ENCODE data around the gene ZNF225.
"Not testable (repeated sequence)": the region's sequence is repeated elsewhere in the genome, so short reads cannot be mapped to it uniquely, and the experiment has no call there.

The ZNF225 gene

GRCh38 chr19:44113138-44113783 is at the start of gene ZNF225:
TSS of gene ZNF225 (plus strand) at chr19:44113399. CDS start at chr19:44115828, 2,429 bp downstream.
- DNase-seq = peak; percentile 95

DNA sequence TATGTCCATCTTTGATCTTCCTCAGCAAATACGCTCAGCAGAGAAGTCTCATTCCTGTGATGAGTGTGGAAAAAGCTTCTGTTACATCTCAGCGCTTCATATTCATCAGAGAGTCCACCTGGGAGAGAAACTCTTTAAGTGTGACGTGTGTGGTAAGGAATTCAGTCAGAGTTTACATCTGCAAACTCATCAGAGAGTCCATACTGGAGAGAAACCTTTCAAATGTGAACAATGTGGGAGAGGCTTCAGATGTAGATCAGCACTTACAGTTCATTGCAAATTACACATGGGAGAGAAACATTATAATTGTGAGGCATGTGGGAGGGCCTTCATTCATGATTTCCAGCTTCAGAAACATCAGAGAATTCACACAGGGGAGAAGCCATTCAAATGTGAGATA is 46.9 kb upstream of the ZNF225 start:
- DNase-seq = no peak

GRCh38 chr19:44069415-44069814 is 43.8 kb upstream of the ZNF225 start:
- no peak for DNase-seq

DNA sequence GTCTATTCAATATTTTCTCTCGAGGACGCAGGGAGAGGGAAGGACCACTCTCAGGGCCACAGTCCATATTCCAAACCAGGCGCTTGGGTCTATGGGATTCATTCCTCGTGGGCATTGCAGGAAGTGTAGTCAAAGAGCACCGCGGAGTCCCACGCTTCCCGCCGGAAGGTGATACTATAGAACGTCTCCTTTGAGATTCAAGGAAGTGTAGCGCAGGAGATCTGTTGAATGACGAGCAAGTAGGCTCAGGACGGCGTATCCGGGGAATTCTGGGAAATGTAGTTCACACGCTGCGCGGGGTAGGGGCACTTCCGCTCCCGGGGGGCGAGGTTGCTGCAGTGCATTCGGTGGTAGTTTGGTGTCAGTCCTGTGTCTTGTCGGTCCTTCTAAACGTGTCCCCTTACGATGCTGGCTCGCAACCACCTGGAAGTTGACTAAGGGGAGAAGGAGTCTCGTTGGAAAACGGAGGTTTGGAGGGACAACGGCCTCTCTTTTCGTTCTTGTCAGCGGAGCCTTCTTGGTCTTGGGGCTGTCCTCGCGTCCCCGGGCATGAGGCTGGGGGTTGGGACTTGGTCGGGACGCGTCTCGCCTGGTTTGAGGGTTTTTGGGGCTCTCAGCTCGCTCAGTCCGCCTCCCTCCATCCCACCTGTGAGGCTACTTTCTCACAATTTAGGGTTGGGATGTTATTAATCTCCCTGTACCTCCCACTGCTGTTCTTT is 41.2 kb upstream of the ZNF225 start, which contains the start of gene ZNF284:
TSS of gene ZNF284 (plus strand) at position 336 of the 719 bp plus-strand sequence. CDS start 4,231 bp downstream, outside the sequence.
- peak; percentile 87 for DNase-seq

- no peak for DNase-seq
Measured at GRCh38 chr19:44072543-44073401, 40.4 kb upstream of the ZNF225 start.

DNA sequence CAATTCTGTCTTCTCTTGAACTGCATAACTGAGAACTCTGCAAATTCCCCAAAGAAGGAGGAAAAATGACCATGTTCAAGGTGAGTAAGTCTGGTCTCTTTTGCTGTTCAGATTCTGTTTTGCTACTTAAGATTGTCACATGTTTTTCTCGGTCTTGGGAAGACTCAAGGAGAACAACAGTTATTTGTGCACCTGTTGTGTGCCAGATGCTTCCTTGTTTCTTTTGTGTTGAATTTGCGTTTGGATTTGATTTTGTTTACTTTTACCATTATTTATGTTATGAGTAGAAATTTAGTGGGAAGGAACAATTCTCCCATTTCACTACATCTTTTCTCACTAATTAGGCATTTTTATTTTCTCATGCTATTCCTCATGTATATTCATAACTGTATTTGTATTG is 36.9 kb upstream of the ZNF225 start:
- no peak for DNase-seq

DNA sequence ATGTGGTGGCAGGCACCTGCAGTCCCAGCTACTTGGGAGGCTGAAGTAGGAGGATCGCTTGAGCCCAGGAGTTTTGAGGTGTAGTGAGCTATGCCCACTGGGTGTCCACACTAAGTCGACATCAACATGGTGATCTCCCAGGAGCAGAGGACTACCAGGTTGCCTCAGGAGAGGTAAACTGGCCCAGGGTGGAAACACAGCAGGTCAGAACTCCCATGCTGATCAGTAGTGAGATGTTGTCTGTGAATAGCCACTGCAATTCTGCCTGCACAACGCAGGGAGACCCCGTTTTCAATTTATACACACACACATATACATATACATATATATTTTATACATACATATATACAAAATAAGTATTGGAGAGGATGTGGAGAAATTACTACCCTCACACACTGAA is 21.1 kb upstream of the ZNF225 start:
- DNase-seq = no peak

GRCh38 chr19:44093931-44094765 is 19.1 kb upstream of the ZNF225 start, which contains the start of gene ZNF224:
TSS of gene ZNF224 (plus strand) at chr19:44094361. CDS start at chr19:44097874, 3,513 bp downstream.
- DNase-seq = peak; percentile 87

DNA sequence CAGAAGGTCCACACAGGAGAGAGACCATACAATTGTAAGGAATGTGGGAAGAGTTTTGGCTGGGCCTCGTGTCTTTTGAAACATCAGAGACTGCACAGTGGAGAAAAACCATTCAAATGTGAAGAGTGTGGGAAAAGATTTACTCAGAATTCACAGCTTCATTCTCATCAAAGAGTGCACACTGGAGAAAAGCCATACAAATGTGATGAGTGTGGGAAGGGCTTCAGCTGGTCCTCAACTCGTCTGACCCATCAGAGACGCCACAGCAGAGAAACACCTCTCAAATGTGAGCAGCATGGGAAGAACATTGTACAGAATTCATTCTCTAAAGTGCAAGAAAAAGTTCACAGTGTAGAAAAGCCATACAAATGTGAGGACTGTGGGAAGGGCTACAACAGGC is 5.4 kb upstream of the ZNF225 start:
- no peak for DNase-seq

DNA sequence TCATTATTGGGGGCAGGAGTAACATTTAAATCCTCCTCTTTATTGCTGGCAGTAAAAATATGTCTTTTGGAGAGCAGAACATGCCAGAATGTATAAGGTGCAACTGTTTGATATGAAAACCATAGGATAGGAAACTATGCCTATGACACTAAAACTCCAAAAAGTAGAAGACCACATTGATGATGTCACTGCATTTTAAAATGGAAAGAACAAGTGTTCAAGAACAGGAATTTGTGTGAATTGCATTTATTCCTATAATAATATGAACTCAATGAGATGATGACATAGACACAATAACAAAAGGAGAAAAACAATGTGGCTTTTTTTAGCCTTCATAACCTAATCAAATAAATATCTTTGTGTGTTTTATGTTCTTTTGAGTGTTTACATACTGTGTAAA is 3.7 kb upstream of the ZNF225 start:
- DNase-seq = no peak

DNA sequence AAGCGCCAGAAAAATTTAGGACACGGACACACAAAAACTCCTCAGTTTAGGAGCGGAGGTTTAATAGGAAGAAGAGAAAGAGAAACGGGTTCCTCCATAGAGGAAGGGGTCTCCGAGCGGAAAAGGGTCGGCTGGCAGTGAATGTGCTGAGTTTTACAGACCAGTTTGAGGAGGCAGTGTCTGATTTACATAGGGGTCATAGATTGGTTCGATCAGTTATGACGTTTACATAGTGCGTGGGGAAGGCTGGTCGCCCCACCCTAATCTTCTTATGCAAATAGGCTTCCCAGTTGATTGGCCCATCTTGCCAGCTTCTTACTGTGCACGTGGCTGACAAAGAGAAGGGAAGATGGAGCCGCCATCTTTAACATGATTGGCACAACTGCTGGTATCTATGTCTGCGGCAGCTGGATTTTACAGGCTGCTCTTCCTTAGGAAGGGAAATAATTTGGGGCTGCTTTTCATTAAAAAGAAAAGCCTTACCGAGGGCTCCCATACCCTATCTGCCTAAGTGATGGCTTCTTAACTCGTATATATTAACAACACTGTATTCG is 1.2 kb upstream of the ZNF225 start:
- DNase-seq = peak; percentile 62

DNA sequence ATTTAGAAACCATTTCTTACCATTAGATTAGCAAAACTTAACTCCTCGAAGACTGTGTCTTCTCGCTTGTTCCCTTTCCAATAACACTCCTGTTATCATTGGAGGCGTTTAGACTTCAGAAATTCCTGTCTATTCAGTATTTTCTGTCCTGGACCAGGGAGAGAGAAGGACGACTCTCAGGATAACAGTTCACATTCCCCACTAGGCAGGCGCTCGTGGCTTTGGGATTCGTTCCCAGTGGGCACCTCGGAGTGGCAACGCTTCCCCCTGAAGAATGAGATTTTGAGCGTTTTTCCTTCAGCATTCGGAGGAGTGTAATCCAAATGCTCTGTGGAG is 429 bp upstream of the ZNF225 start:
- DNase-seq = no peak

DNA sequence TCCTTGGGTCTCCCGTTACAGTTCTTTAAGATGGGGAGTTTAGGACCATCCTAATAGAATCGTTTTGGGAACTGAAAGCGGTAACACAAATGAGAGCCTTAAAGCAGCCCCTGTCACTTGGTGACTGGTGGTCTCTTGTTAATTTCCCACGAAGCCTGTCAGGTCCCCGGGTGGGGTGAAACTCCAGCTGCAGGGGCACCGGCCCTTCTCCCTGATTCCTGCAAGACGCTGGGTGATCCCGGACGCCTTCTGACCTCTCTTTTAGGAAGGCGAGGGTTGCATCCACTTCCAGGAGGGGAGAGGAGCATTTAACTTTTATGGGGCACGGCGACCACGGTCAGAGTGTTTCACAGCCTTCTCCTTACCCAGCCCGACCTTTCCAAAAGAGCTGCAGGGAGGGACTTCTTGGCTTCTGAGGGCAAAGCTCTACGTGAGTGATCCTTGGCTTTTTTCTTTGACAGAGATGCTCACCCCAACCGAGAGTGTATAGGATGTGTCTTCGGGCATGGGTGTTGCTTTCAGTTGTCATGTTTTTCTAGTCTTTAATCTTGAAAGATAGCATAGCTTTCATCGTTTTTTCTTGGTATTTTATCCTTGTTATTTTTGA is 688 bp downstream of the ZNF225 start:
- no peak for DNase-seq

DNA sequence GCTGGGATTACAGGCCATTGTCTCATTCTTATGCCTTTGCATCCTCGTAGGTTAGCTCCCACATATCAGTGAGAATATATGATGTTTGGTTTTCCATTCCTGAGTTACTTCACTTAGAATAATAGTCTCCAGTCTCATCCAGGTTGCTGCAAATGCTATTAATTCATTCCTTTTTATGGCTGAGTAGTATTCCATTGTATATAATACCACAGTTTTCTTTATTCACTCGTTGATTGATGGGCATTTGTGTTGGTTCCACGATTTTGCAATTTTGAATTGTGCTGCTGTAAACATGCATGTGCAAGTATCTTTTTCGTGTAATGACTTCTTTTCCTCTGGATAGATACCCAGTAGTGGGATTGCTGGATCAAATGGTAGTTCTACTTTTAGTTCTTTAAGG is 8.0 kb downstream of the ZNF225 start:
- DNase-seq = not testable (repeated sequence)

DNA sequence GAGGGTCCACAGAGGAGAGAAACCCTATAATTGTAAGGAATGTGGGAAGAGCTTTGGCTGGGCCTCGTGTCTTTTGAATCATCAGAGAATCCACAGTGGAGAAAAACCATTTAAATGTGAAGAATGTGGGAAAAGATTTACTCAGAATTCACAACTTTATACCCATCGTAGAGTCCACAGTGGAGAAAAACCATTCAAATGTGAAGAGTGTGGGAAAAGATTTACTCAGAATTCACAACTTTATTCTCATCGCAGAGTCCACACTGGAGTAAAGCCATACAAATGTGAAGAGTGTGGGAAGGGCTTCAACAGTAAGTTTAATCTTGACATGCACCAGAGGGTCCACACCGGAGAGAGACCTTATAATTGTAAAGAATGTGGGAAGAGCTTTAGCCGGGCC is 18.8 kb downstream of the ZNF225 start:
- no peak for DNase-seq

DNA sequence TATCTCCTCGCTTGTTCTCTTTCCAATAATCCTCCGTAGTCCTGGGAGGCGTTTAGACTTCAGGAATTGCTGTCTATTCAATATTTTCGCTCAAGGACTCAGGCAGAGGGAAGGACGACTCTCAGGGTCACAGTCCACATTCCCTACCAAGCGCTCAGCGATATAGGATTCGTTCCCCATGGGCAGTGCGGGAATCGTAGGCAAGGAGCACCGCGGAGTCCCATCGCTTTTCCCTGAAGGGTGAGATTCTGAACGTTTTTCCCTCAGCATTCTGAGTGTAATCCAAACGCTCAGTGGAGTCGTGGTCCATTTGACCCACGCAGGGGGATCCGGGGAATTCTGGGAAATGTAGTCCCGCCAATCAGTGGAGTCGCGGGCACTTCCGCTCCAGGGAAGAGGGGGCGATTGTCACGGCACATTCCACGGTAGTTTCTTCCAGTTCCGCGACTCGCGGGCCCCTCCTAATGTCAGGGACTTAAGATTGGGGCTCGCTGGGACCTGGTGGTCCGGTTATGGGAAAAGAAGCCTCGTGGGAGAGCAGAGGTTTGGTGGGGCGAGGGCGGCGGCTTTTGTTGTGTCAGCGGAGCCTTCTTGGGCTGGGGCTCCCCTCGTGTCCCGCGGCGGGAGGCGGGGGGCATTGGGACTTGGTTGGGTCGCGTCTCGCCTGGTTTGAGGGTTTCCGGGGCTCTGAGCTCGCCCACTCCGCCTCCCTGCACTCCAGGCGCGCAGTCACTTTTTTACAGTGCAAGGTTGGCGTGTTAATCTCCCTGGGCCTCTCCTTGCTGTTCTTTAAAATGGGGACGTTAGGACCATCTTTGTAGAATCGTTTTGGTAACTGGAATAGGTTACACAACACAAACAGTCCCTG is 28.2 kb downstream of the ZNF225 start, which contains the start of gene ZNF234:
TSS of gene ZNF234 (plus strand) at position 364 of the 868 bp plus-strand sequence. CDS start 3,079 bp downstream, outside the sequence.
- peak; percentile 53 for DNase-seq

GRCh38 chr19:44142059-44142433 is 28.8 kb downstream of the ZNF225 start:
- no peak for DNase-seq

DNA sequence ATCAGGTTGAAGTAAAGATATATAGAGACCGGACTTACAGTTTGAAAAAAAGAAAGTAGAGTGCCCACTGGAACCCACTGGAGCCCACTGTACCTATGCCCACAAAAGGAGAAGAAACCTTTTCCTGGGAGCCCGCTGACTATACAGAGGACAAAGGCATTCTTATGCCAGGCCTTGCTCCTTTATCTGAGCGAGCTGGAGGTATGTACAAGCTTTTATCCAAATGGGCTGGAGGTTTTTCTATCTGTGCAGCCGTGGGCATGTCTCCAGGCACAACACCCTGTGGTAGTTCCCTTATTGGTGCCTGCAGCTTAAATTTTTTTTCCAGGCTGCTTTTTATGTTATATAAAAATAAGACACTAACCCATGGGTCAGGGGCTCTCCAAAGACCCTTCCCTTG is 36.6 kb downstream of the ZNF225 start:
- DNase-seq = no peak

DNA sequence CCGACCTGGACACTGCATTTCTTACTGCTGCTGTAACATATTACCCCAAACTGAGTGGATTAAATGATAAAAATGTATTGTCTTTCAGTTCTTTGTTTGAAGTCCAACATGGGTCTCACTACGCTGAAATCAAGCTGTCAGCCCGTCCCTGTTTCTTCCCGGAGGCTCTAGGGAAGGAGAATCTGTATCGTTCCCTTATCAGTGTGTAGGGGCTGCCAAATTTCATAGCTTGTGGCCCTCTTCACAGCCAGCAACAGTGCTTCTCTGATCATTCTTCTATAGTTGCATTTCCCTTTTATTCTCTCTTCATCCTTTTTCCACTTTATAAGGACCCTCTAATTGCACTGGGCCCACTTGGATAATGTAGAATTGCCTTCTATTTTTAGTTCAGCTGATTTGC is 38.3 kb downstream of the ZNF225 start:
- DNase-seq = no peak

DNA sequence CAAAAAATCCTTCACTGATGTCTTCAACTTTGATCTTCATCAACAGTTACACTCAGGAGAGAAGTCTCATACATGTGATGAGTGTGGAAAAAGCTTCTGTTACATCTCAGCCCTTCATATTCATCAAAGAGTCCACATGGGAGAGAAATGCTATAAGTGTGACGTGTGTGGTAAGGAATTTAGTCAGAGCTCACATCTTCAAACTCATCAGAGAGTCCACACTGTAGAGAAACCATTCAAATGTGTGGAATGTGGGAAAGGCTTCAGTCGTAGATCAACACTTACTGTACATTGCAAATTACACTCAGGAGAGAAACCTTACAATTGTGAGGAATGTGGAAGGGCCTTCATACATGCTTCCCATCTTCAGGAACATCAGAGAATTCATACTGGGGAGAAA is 43.3 kb downstream of the ZNF225 start:
- no peak for DNase-seq

DNA sequence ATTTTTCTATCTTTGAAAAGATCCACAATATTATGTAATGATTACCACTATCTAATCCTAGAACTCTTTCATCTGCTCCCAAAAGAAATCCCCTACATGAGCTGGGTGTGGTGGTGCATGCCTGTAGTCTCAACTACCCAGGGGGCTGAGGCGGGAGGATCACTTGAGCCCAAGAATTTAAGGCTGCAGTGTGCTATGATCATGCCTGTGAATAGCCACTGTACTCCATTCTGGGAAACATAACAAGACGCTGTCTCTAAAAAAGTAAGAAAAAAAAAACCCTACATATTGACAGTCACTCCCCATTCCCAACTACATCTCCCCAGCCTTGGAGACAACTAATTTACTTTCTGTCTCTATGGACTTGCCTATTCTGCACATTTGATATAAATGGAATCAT is 50.6 kb downstream of the ZNF225 start:
- no peak for DNase-seq

Data from COR-L47 (cell line).